GM12873 (cell line): Measurements from ENCODE around the gene SMIM13.

Experiments used
- CTCF ChIP-seq: IDR thresholded peaks from 2 replicates; pipeline ENCODE4 v1.5.1; 2012; ENCODE audit warnings: low read depth, mild to moderate bottlenecking, moderate library complexity, low read length, control low read depth; ENCODE audit not compliant: insufficient read depth; ENCODE audit errors: missing control alignments

The SMIM13 gene

GRCh38 chr6:11056871-11057270, 36.8 kb upstream of the SMIM13 start:
- no peak for TF ChIP-seq CTCF

- TF ChIP-seq CTCF: no peak
These were observed 35.2 kb upstream of the SMIM13 start for GRCh38 chr6:11058406-11058805.

- TF ChIP-seq CTCF: no peak
These were observed 31.6 kb upstream of the SMIM13 start for GRCh38 chr6:11062083-11062482.

GRCh38 chr6:11062715-11063114, 30.9 kb upstream of the SMIM13 start:
- TF ChIP-seq CTCF: no peak

GRCh38 chr6:11064836-11065235, 28.8 kb upstream of the SMIM13 start:
- no peak for TF ChIP-seq CTCF

- TF ChIP-seq CTCF: no peak
These were observed 28.0 kb upstream of the SMIM13 start for GRCh38 chr6:11065436-11066202.

- no peak for TF ChIP-seq CTCF
These were observed 26.9 kb upstream of the SMIM13 start for GRCh38 chr6:11066505-11067347.
